IMR-90 (cell line): ENCODE measurements around the gene CRB1. TPM values are rescaled to one million over a fixed set of nuclear protein-coding genes. Genes with fewer than 3 reads are reported as not detected.

ENCODE experiments used
- ATAC-seq: fragments of 200-7000 bp; cut with Tn5 transposase; 2 replicates; pipeline ENCODE4 v1.9.1; 2020; ENCODE audit warnings: low read depth, mild to moderate bottlenecking, moderate library complexity
- BruUV-seq: library from RNA; stranded (reverse); fragments of 400-500 nt; replicated peaks from 2 replicates; lab custom pipeline; 2021; lab: Mats Ljungman, UMichigan
- CTCF ChIA-PET: fragments of 300-600 bp; formaldehyde crosslinking; extraction: SDS; loops from one replicate; lab custom pipeline; 2021; ENCODE audit warnings: antibody characterized with exemption; lab: Yijun Ruan, JAX
- POLR2A ChIA-PET: fragments of 300-600 bp; sonication (Branson Sonifier 250); formaldehyde crosslinking; loops from one replicate; lab custom pipeline; 2022; ENCODE audit warnings: antibody characterized with exemption; ENCODE audit not compliant: unreplicated experiment; lab: Charles Lee
- DNase-seq: peaks from one replicate; pipeline ENCODE4 v3.0.0; 2013
- H2AFZ ChIP-seq: replicated peaks from 2 replicates; pipeline ENCODE3; 2013; ENCODE audit warnings: low read length, mild to moderate bottlenecking; ENCODE audit not compliant: poor library complexity
- H2AK5ac ChIP-seq: 2 replicates; pipeline ENCODE4 v1.6.1; 2013; ENCODE audit warnings: low read depth, low read length, inconsistent platforms
- H2AK9ac ChIP-seq: replicated peaks from 2 replicates; pipeline ENCODE3; 2013; ENCODE audit warnings: mild to moderate bottlenecking, low read depth, low read length, moderate library complexity; ENCODE audit not compliant: poor library complexity
- H2BK120ac ChIP-seq: 2 replicates; pipeline ENCODE4 v1.6.1; 2013; ENCODE audit warnings: low read depth, low read length, inconsistent platforms
- H2BK15ac ChIP-seq: 3 replicates; pipeline ENCODE4 v1.6.1; 2013; ENCODE audit warnings: low read depth, low read length, inconsistent platforms
- H2BK20ac ChIP-seq: 2 replicates; pipeline ENCODE4 v1.6.1; 2013; ENCODE audit warnings: low read depth, mild to moderate bottlenecking, inconsistent platforms, low read length, moderate library complexity
- H2BK5ac ChIP-seq: 2 replicates; pipeline ENCODE4 v1.6.1; 2013; ENCODE audit warnings: mild to moderate bottlenecking, low read depth, low read length, inconsistent platforms; ENCODE audit not compliant: poor library complexity, severe bottlenecking
- H3K14ac ChIP-seq: replicated peaks from 2 replicates; pipeline ENCODE4 v1.6.1; 2013; ENCODE audit warnings: low read depth, low read length, inconsistent platforms
- H3K18ac ChIP-seq: 2 replicates; pipeline ENCODE4 v1.6.1; 2013; ENCODE audit warnings: low read depth, low read length, control low read depth
- H3K23ac ChIP-seq: 2 replicates; pipeline ENCODE4 v1.6.1; 2013; ENCODE audit warnings: low read depth, low read length, inconsistent platforms
- H3K27ac ChIP-seq: 2 replicates; pipeline ENCODE4 v1.5.1; 2013; ENCODE audit warnings: mild to moderate bottlenecking, control low read depth, low read length; ENCODE audit not compliant: insufficient read depth
- H3K27me3 ChIP-seq: 2 replicates; pipeline ENCODE4 v1.6.1; 2013; ENCODE audit warnings: low read length; ENCODE audit not compliant: control insufficient read depth, insufficient read depth
- H3K36me3 ChIP-seq: 2 replicates; pipeline ENCODE4 v1.6.1; 2013; ENCODE audit warnings: low read length, mixed read lengths; ENCODE audit not compliant: control insufficient read depth, insufficient read depth
- H3K4ac ChIP-seq: 2 replicates; pipeline ENCODE4 v1.6.1; 2013; ENCODE audit warnings: low read depth, low read length, inconsistent platforms
- H3K4me1 ChIP-seq: 2 replicates; pipeline ENCODE4 v1.6.1; 2013; ENCODE audit warnings: low read length, mixed read lengths; ENCODE audit not compliant: control insufficient read depth, insufficient read depth
- H3K4me2 ChIP-seq: 2 replicates; pipeline ENCODE4 v1.6.1; 2013; ENCODE audit warnings: low read depth, mild to moderate bottlenecking, control low read depth, low read length, moderate library complexity
- H3K4me3 ChIP-seq: 2 replicates; pipeline ENCODE4 v1.5.1; 2013; ENCODE audit warnings: low read depth, mild to moderate bottlenecking, control low read depth, low read length, moderate library complexity; ENCODE audit not compliant: insufficient read depth
- H3K56ac ChIP-seq: 2 replicates; pipeline ENCODE4 v1.6.1; 2013; ENCODE audit warnings: low read length, inconsistent platforms; ENCODE audit not compliant: insufficient read depth; ENCODE audit errors: extremely low read depth
- H3K79me1 ChIP-seq, 2 experiments: 2 replicates each; pipeline ENCODE4 v1.6.1; 2013; ENCODE audit warnings: low read length in 2 of 2, inconsistent platforms in 1 of 2, low read depth in 1 of 2
- H3K9ac ChIP-seq: 2 replicates; pipeline ENCODE4 v1.6.1; 2013; ENCODE audit warnings: low read depth, low read length, control low read depth
- H3K9me1 ChIP-seq: 2 replicates; pipeline ENCODE4 v1.6.1; 2013; ENCODE audit warnings: low read length, inconsistent platforms; ENCODE audit not compliant: insufficient read depth
- H3K9me3 ChIP-seq: 2 replicates; pipeline ENCODE4 v1.6.1; 2013; ENCODE audit warnings: low read length; ENCODE audit not compliant: control insufficient read depth, insufficient read depth
- H4K20me1 ChIP-seq: 2 replicates; pipeline ENCODE4 v1.6.1; 2013; ENCODE audit warnings: low read length, inconsistent platforms; ENCODE audit not compliant: insufficient read depth
- H4K5ac ChIP-seq: 2 replicates; pipeline ENCODE4 v1.6.1; 2013; ENCODE audit warnings: mild to moderate bottlenecking, low read depth, low read length, control low read depth
- H4K8ac ChIP-seq, 2 experiments: 2 replicates each; pipeline ENCODE4 v1.6.1; 2013; ENCODE audit warnings: low read depth in 2 of 2, low read length in 2 of 2, control low read depth in 1 of 2, inconsistent platforms in 1 of 2
- H4K91ac ChIP-seq: 2 replicates; pipeline ENCODE4 v1.6.1; 2013; ENCODE audit warnings: low read depth, low read length, inconsistent platforms; ENCODE audit not compliant: insufficient read depth
- BHLHE40 ChIP-seq: fragments of 150-350 bp; IDR thresholded peaks from 2 replicates; pipeline ENCODE4 v1.6.1; 2016; ENCODE audit warnings: mild to moderate bottlenecking, low read depth, low read length
- CHD1 ChIP-seq: IDR thresholded peaks from 2 replicates; pipeline ENCODE4 v1.6.1; 2012; ENCODE audit warnings: low read depth, low read length, improper control_type of control experiment
- FOS ChIP-seq: fragments of 150-350 bp; IDR thresholded peaks from 2 replicates; pipeline ENCODE4 v1.6.1; 2016; ENCODE audit warnings: low read depth, low read length
- MAZ ChIP-seq: IDR thresholded peaks from 2 replicates; pipeline ENCODE4 v1.6.1; 2012; ENCODE audit warnings: low read depth, mild to moderate bottlenecking, low read length, improper control_type of control experiment, moderate library complexity, borderline replicate concordance
- NFE2L2 ChIP-seq: fragments of 150-350 bp; IDR thresholded peaks from 2 replicates; pipeline ENCODE4 v1.6.1; 2016; ENCODE audit warnings: low read depth, mild to moderate bottlenecking, low read length
- POLR2A ChIP-seq: IDR thresholded peaks from 2 replicates; pipeline ENCODE4 v1.6.1; 2012; ENCODE audit warnings: mild to moderate bottlenecking, low read depth, low read length
- RAD21 ChIP-seq: IDR thresholded peaks from 2 replicates; pipeline ENCODE4 v1.6.1; 2012; ENCODE audit warnings: low read length, improper control_type of control experiment
- RCOR1 ChIP-seq: IDR thresholded peaks from 2 replicates; pipeline ENCODE4 v1.6.1; 2012; ENCODE audit warnings: mild to moderate bottlenecking, low read length, improper control_type of control experiment; ENCODE audit not compliant: insufficient replicate concordance
- SMC3 ChIP-seq: fragments of 150-350 bp; IDR thresholded peaks from 2 replicates; pipeline ENCODE4 v1.6.1; 2016; ENCODE audit warnings: low read depth, mild to moderate bottlenecking, antibody characterized with exemption, low read length, moderate library complexity
- dilution Hi-C: fragments of 300-500 bp; cut with HindIII; formaldehyde crosslinking; loops from one replicate; pipeline ENCODE4 v1.14.3; 2018; ENCODE audit warnings: low sequenced_read_pairs; ENCODE audit not compliant: unreplicated experiment
- in situ Hi-C: fragments of 300-500 bp; cut with MboI; formaldehyde crosslinking; loops from 3 replicates; pipeline ENCODE4 v1.14.3; 2019; ENCODE audit warnings: low sequenced_read_pairs, inconsistent platforms, mixed read lengths
- intact Hi-C: fragments of 100-400 bp; cut with micrococcal nuclease; formaldehyde crosslinking; loops from 2 replicates; pipeline ENCODE4 v1.10.0; 2022
- polyA plus RNA-seq, 3 experiments: library from polyadenylated mRNA; depleted of rRNA; stranded (reverse); fragments of >200 nt; gene quantifications; 2 replicates each; pipeline ENCODE4 v1.2.3, GENCODE V29; 2012; ENCODE audit warnings: low replicate concordance in 1 of 3
- total RNA-seq: library from RNA; depleted of rRNA; stranded (reverse); fragments of >200 nt; gene quantifications from 2 replicates; pipeline ENCODE4 v1.2.3, GENCODE V29; 2012
- TF ChIP-seq, protein P1 (sequence below): conservative IDR thresholded peaks from 2 replicates; pipeline ENCODE4 v1.5.1; 2012; ENCODE audit warnings: mild to moderate bottlenecking, low read depth, low read length, improper control_type of control experiment
- TF ChIP-seq, protein P2 (sequence below): fragments of 150-350 bp; IDR thresholded peaks from 2 replicates; pipeline ENCODE4 v1.6.1; 2017; ENCODE audit warnings: mild to moderate bottlenecking, antibody characterized with exemption, low read length, low read depth

CRB1 gene
- total and polyA plus RNA-seq, 2 of the 4 experiments (the other 2 are of a cell fraction) = not detected

DNA sequence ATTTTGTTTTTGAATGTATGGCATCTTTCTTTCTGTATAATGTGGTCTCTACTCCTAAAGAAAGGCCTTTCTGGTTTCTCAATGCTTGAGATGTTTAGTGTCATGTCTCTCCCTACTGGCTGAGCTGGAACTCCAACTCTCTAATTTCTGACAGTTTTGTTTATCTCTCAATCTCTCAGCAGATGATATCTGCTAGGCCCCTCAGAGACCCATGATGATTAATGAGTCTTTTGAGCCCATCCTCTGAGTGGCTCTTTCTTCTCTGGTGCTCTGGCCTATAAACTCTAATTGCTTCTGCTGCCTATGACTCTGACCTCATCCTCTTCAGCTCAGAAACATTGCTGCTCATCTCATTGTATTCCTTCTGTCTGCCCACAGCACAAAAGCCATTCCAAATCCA lies 46.6 kb downstream of the CRB1 start:
- H3K18ac ChIP-seq = no peak overlapping the region
- CTCF ChIA-PET = interaction anchor here (0.7 kb wide), 1 partner anchor 599 kb away, joined by 3 read pairs; no protein-coding TSS in a partner anchor
- DNase-seq (no peak), ATAC-seq (no peak)
- no peak overlapping the region for H3K4me3 ChIP-seq
- H3K56ac ChIP-seq = no peak overlapping the region
- H3K14ac ChIP-seq = no peak overlapping the region
- H4K5ac ChIP-seq = no peak overlapping the region
- H2BK5ac ChIP-seq = no peak overlapping the region
- H3K4me1 ChIP-seq = no peaks in the 10 kb centered on the region
- no peaks in the 10 kb centered on the region for H3K9me1 ChIP-seq
- no peak overlapping the region for H2AK9ac ChIP-seq
- in situ Hi-C loops (no loop called here), dilution Hi-C loops (no loop called here), intact Hi-C loops (no loop called here)
- TF ChIP-seq, protein P1, sequence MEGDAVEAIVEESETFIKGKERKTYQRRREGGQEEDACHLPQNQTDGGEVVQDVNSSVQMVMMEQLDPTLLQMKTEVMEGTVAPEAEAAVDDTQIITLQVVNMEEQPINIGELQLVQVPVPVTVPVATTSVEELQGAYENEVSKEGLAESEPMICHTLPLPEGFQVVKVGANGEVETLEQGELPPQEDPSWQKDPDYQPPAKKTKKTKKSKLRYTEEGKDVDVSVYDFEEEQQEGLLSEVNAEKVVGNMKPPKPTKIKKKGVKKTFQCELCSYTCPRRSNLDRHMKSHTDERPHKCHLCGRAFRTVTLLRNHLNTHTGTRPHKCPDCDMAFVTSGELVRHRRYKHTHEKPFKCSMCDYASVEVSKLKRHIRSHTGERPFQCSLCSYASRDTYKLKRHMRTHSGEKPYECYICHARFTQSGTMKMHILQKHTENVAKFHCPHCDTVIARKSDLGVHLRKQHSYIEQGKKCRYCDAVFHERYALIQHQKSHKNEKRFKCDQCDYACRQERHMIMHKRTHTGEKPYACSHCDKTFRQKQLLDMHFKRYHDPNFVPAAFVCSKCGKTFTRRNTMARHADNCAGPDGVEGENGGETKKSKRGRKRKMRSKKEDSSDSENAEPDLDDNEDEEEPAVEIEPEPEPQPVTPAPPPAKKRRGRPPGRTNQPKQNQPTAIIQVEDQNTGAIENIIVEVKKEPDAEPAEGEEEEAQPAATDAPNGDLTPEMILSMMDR = no peak
- TF ChIP-seq RCOR1 (no peak), RAD21 (no peak), NFE2L2 (no peak), CHD1 (no peak), POLR2A (no peak), FOS (no peak), MAZ (no peak), BHLHE40 (no peak), SMC3 (no peak)
- TF ChIP-seq, protein P2, sequence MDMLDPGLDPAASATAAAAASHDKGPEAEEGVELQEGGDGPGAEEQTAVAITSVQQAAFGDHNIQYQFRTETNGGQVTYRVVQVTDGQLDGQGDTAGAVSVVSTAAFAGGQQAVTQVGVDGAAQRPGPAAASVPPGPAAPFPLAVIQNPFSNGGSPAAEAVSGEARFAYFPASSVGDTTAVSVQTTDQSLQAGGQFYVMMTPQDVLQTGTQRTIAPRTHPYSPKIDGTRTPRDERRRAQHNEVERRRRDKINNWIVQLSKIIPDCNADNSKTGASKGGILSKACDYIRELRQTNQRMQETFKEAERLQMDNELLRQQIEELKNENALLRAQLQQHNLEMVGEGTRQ = no peak
- no peak overlapping the region for H2BK120ac ChIP-seq
- no TSS peak for BruUV-seq
- no peak overlapping the region for H3K9ac ChIP-seq
- H3K79me1 ChIP-seq = no peaks in the 10 kb centered on the region
- POLR2A ChIA-PET = no interaction called here
- no peaks in the 10 kb centered on the region for H3K27me3 ChIP-seq
- H3K4me2 ChIP-seq = no peak overlapping the region
- no peak overlapping the region for H4K8ac ChIP-seq
- no peak overlapping the region for H4K91ac ChIP-seq
- no peak overlapping the region for H3K23ac ChIP-seq
- H2BK15ac ChIP-seq = no peak overlapping the region
- no peaks in the 10 kb centered on the region for H3K9me3 ChIP-seq
- H3K4ac ChIP-seq = no peak overlapping the region
- H2AFZ ChIP-seq = no peak overlapping the region
- H3K27ac ChIP-seq = no peak overlapping the region
- H3K36me3 ChIP-seq = no peaks in the 10 kb centered on the region
- H4K20me1 ChIP-seq = no peaks in the 10 kb centered on the region
- H2AK5ac ChIP-seq = no peak overlapping the region
- no peak overlapping the region for H2BK20ac ChIP-seq
